Measurements from ENCODE around the gene DNER.

The DNER gene

GRCh38 chr2:229407170-229407569 is 307.2 kb downstream of the DNER start:
- H3K27me3 ChIP-seq (ENCODE audit: insufficient read depth, low read depth): no peaks in the 10 kb centered on the region
- no peak overlapping the region for H3K4me3 ChIP-seq (IDR thresholded peaks at IDR 0.05; ENCODE audit: insufficient read depth, low read depth, low read length)
- no peak overlapping the region for H3K4me2 ChIP-seq
- H3K27ac ChIP-seq: no peak overlapping the region
- no peak overlapping the region for H2AFZ ChIP-seq (ENCODE audit: low read depth)
- no peaks in the 10 kb centered on the region for H3K79me2 ChIP-seq (ENCODE audit: insufficient read depth, low read depth)
- H3K36me3 ChIP-seq (ENCODE audit: insufficient read depth): no peaks in the 10 kb centered on the region
- no peak overlapping the region for H3K9ac ChIP-seq
- no peaks in the 10 kb centered on the region for H3K4me1 ChIP-seq (ENCODE audit: low read depth, poor library complexity, severe bottlenecking)
- H4K20me1 ChIP-seq (ENCODE audit: insufficient read depth): no peaks in the 10 kb centered on the region
- no peak for TF ChIP-seq CTCF (conservative IDR thresholded peaks at IDR 0.05; ENCODE audit: low read depth, low read length)

- no peaks in the 10 kb centered on the region for H3K4me1 ChIP-seq (ENCODE audit: low read depth, poor library complexity, severe bottlenecking)
- no peaks in the 10 kb centered on the region for H3K36me3 ChIP-seq (ENCODE audit: insufficient read depth)
- no peak overlapping the region for H3K4me3 ChIP-seq (IDR thresholded peaks at IDR 0.05; ENCODE audit: insufficient read depth, low read depth, low read length)
- H3K27me3 ChIP-seq (ENCODE audit: insufficient read depth, low read depth): no peaks in the 10 kb centered on the region
- H3K79me2 ChIP-seq (ENCODE audit: insufficient read depth, low read depth): no peaks in the 10 kb centered on the region
- no peak for TF ChIP-seq CTCF (conservative IDR thresholded peaks at IDR 0.05; ENCODE audit: low read depth, low read length)
- no peak overlapping the region for H2AFZ ChIP-seq (ENCODE audit: low read depth)
- no peak overlapping the region for H3K9ac ChIP-seq
- no peaks in the 10 kb centered on the region for H4K20me1 ChIP-seq (ENCODE audit: insufficient read depth)
- H3K4me2 ChIP-seq: no peak overlapping the region
- no peak overlapping the region for H3K27ac ChIP-seq
Observed at GRCh38 chr2:229405796-229406195, 308.6 kb downstream of the DNER start.

- Histone ChIP-seq H3K4me2 (no peak overlapping the region), H3K27ac (no peak overlapping the region), H3K4me1 (ENCODE audit: low read depth, poor library complexity, severe bottlenecking) (no peaks in the 10 kb centered on the region), H3K4me3 (IDR thresholded peaks at IDR 0.05; ENCODE audit: insufficient read depth, low read depth, low read length) (no peak overlapping the region), H3K79me2 (ENCODE audit: insufficient read depth, low read depth) (no peaks in the 10 kb centered on the region), H3K9ac (no peak overlapping the region), H2AFZ (ENCODE audit: low read depth) (no peak overlapping the region), H3K36me3 (ENCODE audit: insufficient read depth) (no peaks in the 10 kb centered on the region), H3K27me3 (ENCODE audit: insufficient read depth, low read depth) (no peaks in the 10 kb centered on the region), H4K20me1 (ENCODE audit: insufficient read depth) (no peaks in the 10 kb centered on the region)
- no peak for TF ChIP-seq CTCF (conservative IDR thresholded peaks at IDR 0.05; ENCODE audit: low read depth, low read length)
Observed at GRCh38 chr2:229403296-229403695, 311.1 kb downstream of the DNER start.

- TF ChIP-seq CTCF (conservative IDR thresholded peaks at IDR 0.05; ENCODE audit: low read depth, low read length): no peak
- H3K4me3 ChIP-seq (IDR thresholded peaks at IDR 0.05; ENCODE audit: insufficient read depth, low read depth, low read length): no peak overlapping the region
- H3K36me3 ChIP-seq (ENCODE audit: insufficient read depth): no peaks in the 10 kb centered on the region
- H3K9ac ChIP-seq: no peak overlapping the region
- H3K27me3 ChIP-seq (ENCODE audit: insufficient read depth, low read depth): no peaks in the 10 kb centered on the region
- H3K4me1 ChIP-seq (ENCODE audit: low read depth, poor library complexity, severe bottlenecking): no peaks in the 10 kb centered on the region
- H3K79me2 ChIP-seq (ENCODE audit: insufficient read depth, low read depth): no peaks in the 10 kb centered on the region
- H3K4me2 ChIP-seq: no peak overlapping the region
- no peak overlapping the region for H3K27ac ChIP-seq
- H2AFZ ChIP-seq (ENCODE audit: low read depth): no peak overlapping the region
- no peaks in the 10 kb centered on the region for H4K20me1 ChIP-seq (ENCODE audit: insufficient read depth)
Observed at GRCh38 chr2:229401171-229401865, 313.0 kb downstream of the DNER start.
